ENCODE measurements around the gene COL21A1.
"Not testable (repeated sequence)": the region's sequence is repeated elsewhere in the genome, so short reads cannot be mapped to it uniquely, and the experiment has no call there.

The COL21A1 gene

DNA sequence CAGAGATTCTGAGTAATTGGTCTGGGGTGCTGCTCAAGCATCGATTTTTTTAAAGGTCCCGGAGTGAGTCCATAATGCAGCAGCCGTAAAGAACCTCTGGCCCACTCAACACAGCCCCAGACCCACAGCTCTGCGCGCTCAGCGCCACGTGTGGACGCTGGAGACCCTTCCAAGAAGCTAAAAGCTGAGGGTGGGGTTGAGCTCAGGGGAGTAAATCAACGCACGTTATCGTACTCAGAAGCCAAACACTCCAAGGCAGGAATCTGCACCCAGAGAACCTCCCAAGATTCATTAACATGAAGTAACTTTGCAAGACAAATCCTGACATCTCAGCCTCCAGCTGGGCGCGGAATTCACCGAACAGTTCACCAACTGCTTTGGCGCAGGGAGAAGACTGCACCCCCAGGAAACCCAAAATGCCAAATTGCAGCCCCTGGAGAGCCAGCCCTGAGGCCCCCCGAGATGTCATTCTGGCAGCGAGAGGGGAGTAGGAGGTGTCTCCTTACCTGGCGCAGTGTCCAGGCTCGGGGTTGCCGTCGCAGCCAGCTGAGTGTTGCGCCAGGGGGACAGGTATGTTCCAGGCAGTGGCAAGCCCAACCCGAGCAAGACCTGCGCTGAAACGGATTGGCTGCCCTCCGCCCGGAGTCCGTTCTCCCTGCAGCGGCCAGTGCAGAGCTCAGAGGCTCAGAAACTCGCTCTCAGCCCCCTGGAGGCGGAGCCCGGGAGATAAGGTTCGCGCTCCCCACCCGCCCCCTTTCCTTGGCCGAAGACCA is at the start of gene COL21A1:
COL21A1 (minus strand) TSS at position 700 of the 773 bp plus-strand sequence. CDS start 64,962 bp downstream, outside the sequence.
- DNase-seq: no peak

DNA sequence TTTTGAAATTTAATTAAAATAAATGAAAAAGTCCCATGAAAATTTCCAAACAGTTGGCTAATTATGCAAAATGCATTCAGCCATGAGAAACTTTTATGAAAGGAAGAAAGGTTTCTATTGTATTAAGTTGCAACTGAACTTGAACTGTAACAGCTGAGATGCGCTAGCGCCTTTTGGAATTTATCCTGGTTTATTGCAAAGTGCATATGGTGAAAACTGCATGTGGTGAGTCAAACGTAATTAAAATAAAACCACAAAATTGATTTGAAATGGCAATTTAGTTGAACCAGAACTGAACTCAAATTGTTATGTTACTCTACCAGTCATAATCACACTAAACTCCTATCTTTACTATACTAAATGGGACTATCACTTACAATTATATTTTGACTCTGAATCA is 46.4 kb upstream of the COL21A1 start:
- no peak for DNase-seq

DNA sequence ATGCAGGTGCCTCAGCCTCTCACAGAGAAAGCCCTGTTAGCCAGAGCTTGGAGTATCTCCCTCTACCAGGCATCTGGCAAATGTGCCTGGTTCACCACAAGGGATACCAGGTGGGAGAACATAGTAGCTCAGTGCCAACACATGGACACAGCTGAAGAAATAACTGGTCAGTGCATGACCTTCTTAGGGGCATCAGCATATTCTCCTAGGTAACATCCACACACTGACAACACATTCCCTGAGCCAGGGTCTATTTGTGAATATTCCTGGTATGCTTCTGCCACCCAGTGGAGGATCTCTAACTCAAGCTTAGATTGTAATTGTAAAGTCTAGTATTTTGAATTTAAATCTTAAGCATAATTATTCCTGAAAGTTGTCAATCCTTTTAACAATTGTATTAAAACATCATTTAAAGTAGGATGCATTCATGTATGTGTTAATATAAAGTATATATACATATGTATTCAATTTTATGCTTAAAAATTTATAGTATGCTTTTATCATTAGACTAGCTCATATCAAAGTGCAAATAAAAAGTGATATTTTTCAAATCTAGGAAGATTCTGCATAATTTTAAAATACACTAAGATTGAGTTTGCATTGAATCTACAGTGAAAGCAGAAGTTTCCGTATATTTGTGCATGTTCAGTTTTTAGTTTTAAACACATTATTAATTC is 45.3 kb upstream of the COL21A1 start:
- no peak for DNase-seq

DNA sequence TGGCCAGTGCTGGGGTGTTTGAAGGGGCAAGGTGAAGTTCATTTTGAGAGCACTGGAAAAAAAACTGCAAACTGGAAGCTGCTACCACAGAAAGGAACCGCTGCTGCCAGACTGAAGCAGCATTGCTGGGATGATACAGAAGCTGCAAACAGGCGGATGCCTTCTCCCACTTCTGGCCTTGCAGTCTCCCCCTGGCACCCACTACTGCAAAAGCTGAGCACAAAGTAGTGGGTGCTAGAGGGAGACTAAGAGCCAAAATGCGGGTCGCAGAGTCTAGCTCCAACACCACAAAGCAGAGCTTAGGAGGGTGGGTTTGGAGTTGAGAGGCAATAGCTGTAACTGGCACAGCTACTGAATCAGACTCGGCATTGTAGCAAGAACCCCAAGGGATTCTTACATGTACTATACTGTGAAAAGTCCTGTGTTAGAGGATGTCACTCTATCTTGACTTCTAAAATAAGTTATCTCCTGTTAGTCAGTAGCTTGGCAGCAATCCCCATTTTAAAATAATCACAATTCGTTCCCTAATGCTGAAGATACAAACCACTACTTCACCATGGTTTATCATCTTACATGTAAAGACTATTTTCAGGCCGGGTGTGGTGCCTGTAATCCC is 44.0 kb upstream of the COL21A1 start:
- no peak for DNase-seq

DNA sequence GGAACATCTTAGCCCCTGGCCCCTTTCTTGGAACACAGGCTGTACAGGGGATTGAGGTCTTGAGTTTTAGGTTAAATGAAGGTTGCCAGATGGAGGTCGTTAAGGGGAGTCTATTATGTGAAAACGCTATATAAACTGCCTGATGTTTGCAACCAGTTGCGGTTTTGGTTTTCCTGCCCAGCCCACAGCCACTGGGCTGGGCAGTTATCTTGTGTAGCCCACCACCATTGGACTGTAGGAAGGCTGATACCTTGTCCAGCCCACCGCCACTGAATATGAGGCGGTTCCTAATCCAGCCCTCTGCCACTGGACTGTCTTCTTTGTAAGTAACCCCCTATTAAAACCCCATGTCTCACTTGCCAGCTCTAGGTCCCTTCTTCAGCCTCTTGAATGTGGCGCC is 42.3 kb upstream of the COL21A1 start:
- DNase-seq: no peak

DNA sequence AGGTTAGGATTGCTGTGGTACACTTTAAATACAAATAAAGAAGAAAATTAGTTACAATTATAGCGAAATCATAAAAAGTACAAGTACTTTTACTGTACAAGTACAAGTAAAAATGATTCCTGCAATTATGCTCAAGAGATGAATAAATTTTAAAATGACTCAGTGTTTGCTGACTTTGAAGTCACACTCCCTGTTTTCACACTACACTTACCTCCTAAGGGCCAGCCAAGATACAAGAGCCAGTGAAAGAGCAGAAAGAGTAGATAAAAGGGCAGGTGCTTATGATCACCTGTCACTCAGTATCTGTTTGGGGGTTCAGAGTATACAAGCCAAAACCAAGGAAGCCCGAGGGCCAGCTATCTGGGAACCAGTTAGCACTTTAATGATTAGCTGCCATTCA is 41.0 kb upstream of the COL21A1 start:
- DNase-seq: no peak

DNA sequence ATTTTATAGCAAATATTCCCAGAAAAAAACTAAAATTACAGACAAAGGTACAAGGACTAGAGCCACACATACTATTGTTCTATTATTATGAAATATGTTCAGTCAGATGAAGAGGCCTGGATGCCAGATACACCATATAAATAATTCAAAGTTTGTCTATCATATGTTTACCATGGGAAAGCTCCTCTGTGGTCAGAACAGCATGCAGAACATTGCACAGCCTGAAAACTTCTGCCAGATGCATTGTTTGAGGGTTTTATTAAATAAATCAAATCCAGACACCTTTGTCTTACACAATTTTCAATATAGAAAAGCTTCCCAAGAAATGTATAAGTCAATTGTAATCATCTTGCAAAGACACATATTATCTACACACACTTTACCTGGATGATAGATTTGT is 35.0 kb upstream of the COL21A1 start:
- DNase-seq: no peak

DNA sequence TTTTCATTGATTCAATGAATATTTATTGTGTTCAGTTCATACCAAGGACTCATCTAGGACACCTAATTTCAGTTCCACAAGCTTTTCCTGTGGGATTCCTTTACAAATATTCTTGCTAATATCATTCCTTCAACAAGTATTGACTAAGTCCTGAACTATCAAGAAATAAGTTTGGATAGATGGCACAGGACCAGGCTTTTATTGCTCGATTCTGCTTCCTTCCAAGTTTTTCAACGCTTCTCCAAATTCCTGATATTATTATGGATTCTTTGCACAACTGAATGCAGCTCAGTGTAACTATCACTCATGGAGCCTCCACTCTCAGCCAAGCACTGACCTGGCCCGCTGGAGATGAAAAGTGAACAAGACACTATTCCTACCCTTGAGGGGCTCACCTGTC is 32.7 kb upstream of the COL21A1 start:
- DNase-seq: no peak

DNA sequence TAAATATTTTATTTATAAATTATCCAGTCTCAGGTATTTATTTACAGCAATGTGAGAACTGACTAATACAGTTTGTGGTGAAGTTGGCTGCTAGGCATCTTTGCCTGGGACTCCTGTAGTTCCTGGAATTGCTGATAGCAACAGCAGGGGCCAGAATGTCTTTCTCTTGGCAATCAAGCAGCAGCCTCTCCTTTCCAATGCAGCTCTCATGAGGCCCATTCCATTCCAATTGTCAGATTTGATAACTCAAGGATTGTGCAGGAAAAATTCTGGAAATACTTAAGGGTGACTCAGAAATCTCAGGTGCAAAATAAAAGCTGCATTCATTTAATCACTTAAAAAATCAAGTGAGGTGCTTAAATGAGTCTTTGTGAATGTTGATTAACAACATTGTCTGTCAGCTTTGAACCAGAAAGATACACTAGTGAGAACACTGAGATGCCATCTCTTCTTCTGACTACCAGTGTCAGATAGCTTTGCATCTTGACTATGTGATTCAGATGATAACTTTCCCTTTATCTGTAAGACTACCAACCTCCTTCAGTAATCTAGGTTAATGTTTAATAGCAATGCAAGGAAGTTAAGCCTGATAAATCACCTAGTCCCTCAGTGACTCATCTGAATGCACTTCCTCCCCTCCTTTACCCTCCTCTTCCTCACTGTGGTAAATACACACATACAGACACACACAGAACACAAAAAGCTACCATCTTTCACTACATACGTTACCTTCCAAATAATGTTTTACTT is 32.1 kb upstream of the COL21A1 start:
- DNase-seq: no peak

DNA sequence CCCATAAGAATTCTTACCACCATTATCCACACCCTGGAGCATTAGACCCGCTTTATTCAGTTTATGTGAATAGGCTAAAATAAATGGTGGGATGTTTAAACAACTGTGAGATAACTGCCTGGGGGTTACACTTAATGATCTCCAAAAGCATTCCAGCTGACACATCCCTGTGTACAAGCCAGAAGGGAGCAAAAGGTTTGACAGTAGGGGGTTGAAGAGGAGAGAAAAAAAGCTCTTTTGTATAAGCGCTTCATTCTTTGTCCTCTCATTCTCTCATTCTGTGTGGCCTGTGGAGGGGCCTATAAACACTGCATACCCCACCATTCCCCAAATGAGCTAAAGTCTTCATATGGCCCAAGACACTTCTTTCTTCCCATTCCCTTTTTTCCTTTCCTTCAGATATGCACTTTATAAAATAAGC is 30.8 kb upstream of the COL21A1 start:
- no peak for DNase-seq

DNA sequence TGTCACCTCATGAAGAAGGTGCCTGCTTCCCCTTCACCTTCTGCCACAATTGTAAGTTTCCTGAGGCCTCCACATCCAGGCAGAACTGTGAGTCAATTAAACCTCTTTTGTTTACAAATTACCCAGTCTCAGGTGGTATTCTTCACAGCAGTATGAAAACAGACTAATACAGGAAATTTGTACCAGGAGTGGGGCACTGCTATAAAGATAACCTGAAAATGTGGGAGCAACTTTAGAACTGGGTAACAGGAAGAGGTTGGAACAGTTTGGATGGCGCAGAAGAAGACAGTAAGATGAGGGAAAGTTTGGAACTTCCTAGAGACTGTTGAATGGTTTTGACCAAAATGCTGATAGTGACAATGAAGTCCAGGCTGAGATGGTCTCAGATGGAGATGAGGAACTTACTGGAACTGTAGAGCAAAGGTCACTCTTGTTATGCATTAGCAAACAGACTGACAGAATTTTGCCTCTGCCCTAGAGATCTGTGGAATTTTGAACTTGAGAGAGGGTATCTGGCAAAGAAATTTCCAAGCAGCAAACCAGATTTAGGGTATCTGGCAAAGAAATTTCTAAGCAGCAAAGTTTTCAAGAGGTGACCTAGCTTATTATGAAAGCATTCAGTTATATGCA is 23.5 kb upstream of the COL21A1 start:
- DNase-seq: no peak

DNA sequence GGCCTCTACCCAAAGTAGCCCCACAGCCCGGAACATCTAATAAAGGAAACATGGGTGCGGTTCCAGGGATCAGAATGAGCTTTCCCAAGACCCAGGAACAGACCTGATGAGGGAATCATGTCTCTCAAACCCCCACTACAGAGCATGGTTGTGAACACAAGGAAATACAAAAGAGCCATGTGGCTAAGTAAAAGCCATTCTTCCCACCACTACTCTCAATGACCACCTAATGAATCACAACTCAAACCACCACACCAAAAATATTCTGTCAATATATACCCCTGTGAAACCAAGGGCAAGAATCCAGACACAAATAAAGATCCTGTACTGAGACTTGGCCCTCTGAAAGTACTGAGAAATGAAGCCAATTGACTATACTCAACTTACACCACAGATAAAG is 20.9 kb upstream of the COL21A1 start:
- DNase-seq: no peak

DNA sequence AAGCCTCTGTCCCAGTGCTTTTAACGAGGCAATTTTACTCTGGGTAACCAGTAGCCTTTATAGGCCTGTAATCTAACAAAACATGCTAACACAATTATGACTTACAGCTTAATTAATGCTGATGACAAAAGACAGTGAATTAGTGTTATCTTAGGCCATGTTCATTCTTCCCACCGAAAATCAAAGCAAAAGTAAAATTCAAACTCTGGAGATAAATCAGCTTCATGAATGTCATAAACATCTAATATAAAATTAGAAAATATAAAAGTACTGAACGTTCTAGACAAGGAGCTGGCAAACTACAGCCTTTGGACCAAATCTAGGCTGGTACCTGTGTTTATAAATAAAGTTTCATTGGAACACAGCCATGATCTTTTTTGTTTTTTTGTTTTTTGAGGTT is 18.6 kb upstream of the COL21A1 start:
- DNase-seq: no peak

DNA sequence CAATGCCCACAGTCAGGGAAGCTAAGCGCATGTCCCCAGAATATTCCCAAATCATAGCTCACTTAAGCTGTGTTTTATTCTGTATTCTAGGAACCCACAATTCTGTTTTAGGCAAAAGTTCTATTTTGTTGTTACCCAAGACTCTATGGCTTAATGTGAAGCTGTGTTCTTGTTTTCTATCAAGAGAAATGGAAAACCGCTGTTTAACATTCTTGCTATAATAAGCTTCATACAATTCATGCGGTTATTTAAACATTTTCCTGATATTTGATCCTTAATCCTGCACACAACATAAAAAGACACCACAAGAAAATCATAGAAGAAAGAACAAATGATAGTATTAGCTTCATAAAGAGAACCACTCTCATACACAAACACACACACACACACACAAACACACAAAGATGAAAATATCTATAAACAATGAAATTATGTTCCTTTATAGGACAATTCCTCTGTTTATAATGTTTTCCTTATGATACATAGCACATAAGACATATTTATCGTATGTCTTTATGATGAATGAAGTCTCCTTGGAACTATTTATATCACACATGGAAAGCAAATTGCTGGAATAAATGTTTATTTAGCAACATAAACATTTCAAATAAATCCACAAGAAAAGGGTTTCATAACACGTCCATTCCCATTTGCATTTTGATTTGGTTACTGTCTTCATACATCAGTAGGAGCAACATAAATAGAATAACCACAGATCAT is 16.4 kb upstream of the COL21A1 start:
- DNase-seq: no peak

DNA sequence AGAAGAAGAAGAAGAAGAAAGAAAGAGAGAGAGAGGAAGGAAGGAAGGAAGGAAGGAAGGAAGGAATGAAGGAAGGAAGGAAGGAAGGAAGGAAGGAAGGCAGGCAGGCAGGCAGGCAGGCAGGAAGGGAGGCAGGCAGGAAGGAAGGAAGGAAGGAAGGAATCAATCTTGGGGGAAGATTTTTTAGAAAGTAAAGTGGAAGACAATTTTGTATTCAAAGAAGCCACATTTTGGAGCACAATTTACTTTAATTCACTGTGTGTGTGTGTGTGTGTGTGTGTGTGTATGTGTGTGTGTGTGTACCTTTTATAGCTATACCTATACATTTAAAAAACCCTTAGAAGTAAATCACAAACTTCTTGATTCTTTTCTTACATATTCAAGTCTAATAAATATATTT is 13.2 kb upstream of the COL21A1 start:
- DNase-seq: not testable (repeated sequence)

DNA sequence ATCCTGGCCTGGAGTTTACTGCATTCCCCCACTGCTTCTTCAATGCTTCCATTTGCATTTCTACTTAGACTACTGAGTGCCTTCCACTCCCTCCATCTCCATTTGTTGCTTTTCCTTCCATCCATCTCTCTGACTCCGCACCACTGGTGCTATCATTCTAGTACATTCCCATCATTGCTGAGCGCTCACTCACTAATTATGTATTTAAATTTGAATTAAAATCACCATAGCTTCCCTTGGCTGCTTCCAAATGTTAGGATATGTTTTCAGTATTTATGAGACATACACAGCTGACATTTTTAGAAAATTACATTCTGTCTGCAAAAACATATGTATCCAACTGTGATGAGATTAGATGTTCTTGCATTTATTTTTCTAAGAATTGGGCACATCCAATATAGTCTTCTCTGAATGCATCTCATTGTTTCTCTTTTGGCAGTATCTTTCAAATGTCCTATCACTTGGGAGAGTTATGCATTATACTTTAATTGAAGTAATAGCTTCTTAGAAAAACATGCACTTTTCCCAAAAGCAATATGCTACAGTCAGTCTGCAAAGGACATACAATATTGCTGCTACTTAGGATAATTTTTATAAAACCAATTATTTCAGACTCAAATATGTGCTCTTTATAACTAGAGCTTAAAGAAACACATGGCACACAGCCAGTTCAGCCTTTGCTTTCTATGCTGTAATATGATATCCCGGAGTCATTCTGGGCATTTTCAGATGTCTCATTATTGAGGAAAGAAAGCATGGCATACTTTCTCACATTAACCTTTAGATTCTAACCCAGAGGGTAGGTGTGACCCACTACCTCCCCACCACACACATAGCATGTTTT is 12.1 kb upstream of the COL21A1 start:
- no peak for DNase-seq

DNA sequence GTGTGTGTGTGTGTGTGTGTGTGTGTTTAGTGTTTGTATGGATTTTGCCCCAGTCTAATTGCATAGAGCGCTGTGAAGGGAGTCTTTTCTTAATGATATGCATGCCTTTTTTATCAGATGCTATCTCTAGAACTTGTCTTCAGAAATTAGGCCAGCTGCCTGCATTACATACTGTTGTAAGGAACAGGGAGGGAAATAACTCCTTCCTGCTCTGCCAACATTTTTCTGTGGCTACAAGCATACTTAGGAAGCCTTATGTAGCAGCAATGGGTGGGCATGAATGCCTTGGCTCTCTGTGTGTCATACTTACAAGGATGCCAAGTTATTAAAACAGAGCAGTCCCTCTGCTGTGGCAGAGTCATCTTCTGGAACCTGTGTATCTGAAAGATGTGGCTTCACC is 8.0 kb upstream of the COL21A1 start:
- DNase-seq: no peak

DNA sequence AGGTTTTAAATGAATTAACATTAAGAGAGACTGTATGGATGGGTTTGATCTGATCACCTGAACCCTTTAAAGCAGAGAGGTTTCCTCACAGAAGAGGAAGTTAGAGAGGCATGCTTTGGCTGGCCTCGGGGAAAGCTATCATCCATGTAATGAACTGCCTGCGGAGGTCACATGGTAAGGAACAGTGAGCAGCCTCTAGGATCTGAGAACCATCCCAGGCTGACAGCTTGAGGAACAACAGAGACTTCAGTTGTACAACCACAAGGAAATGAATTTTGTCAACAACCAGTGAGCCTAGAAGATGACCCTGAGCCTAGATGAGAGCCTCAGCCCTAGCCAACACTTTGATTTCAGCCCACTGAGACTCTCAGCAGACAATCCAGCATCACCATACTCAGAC is 2.9 kb upstream of the COL21A1 start:
- DNase-seq: no peak

DNA sequence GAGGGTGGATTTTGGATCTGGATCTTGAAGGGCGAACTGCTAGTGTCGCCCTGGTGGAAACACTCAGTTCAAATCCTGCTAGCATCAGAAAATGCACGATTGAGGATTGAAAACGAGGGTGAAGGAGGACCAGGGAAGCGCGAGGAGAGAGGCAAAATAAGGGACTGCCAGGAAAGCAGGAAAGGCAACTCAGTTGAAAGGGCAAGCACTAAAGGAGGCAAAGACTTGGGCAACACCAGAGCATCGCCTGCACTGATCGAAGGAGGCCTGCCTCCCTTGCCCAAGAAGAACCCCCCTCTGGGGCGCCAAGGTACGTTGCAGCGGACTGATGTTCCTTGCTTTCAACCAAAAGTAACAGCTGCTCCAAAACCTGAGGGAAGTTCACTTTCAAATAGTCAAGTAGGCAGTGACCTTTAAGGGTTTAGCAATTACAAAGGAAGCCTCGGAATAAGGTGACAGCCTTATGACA is 308 bp upstream of the COL21A1 start:
- no peak for DNase-seq

DNA sequence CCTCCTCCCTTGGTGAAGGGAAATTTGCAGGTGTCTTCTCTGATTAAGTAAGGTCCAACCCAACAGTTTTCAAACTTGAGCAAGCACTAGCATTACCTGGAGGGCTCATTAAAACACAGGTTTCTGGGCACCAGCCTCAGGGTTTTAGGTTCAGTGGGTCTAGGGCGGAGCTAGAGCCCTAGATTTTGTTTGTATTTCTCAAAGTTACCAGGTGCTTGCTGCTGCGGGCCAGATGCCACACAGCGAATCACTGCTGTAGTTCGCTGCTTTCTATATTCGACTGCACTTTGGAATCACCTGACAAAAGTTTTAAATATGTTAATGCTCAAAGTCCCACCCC is 869 bp downstream of the COL21A1 start:
- DNase-seq: no peak

DNA sequence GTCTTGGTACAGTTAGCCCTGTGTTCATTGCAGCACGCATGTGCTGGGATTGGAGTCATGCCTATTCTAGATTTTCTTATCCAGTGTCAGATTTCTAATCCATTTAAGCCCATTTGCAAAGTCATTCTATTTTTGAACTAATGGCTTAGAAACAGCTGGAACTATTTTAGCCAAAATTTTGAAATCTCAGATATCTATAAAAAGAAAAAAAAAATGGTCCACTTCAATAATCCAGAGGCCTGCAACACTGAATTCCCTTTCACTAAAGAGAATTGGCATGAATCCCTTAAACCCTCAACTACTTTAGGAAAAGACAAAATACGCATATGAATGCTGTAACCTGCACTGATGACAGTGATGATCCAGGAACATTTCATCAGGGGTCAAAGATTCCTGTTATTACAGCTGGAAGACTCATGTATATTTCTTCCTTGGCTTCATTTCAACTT is 1.5 kb downstream of the COL21A1 start:
- no peak for DNase-seq
